Smooth muscle cell of the brain vasculature (primary cell): ENCODE data around the gene STK11.

Experiments
- DNase-seq: peaks from one replicate; pipeline ENCODE4 v3.0.0-alpha.2; 2012; ENCODE audit warnings: low read depth, low spot score

The STK11 gene

DNA sequence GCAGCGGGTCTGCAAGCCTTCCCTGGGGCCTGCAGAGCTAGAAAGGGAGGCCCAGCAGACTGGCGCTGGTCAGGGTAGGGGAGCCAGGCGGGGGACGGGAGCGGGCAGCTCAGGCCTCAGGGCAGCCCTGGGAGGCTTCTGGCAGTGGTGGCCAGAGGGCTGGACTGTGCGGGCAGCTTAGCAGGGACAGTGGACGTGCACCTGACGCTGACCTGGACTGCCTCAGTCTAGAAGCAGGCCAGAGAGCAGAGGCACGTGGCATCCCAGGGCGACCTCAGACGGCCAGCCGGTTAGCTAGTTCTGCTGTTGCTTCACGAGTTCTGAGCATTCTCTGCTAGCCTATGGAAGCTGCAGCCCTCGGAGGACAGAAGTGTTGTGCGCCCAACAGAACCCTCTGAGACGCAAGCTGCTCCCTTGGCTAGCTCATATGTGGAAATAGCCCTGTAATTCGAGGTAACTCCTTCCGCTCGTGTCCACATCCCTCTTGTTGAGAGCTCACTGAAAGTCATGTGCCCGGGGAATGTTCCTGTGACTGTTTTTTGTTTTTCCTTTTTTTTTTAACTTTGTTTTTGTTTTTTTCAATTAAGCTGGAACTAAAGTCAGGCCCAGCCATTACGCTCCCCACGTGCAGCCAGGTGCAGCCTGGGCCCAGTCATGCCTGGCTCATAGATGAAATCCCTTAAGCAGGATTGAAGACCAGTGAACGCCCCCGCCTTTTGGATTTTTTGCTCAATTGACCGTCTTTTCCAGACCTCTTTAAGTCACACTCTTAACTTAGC, 67.9 kb downstream of the STK11 start:
- DNase-seq, result no peak

DNA sequence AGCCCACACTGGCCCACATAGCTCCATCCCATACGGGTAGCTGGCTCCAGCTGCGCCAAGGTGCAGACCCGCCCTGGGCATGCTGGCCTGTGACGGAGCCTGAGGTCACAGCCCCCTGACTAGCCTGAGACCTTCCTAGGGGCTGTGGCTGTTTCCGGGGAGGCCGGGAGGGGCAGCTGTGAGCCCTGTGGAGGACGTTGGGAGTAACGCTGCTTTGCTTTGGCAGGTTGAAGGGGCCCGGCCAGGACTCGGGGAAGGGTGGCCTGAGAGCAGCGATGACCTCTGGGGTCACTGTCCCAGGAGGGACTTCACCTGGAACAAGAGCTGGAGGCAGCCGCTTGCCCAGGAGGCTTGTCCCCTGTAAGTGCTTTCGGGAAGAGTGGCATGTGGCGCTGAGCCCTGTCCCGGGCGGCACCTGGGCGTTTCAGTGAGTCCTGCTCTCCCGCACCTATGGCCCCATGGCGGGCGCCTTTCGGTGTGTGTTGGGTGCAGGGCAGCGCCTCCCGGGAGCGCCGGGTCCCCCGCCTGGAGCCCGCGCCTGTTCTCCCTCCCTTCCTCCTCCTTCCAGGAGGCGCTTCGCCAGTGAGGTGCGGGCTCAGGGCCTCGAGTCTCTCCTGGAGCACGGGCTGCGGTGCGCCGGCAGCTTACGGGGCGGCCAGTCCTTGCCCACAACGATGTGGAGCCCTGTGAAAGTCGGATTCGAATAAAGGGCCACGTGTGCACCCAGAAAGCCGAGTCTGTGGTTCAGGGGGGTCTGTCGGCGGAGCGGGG, 68.7 kb downstream of the STK11 start:
- no peak for DNase-seq

DNA sequence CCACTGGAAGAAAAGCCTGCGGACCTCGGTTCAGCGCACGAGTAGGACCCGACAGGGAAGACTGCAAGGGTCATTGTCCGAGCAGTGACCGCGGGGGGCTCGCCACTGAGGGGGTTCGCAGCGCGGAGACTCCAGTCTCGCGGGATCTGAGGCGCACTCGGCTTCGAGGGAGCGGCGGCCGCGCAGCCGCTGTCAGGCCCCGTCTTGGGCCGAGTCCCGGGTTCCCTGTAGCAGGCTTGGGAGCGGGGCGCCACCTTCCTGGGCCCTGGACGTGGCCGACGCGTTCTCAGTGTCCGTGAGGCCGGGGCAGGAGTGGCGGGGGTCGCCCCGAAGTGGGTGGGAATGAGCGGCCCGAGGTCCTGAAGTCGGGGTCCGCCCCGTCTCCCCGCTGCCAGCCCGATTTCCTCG, 69.3 kb downstream of the STK11 start:
- no peak for DNase-seq

DNA sequence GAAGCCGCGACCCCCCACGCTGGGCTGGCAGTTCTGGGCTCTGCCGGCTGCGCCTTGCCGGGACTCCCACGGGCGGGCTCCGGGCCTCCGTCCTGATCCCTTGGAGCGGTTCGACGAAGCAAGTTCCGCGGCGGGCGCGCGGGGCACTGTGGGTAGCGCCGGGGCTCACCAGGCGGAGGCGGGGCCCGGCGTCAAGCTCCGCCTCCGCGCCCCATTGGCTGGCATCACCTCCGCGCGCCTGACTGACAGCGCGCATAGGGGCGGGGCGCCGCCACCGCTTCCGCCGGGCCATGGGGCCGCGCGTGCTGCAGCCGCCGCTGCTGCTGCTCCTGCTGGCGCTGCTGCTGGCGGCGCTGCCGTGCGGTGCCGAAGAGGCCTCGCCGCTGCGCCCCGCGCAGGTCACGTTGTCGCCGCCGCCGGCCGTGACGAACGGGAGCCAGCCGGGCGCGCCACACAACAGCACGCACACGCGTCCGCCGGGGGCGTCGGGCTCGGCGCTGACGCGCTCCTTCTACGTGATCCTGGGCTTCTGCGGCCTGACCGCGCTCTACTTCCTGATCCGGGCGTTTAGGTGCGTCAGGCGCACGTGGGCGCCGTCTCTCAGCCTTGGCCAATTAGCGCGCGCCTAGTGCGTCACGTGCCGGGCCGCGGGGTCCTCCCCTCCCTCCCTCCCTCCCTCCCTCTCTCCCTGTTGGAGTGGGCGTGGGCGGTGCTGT, 69.8 kb downstream of the STK11 start, which contains the start of gene FAM174C:
FAM174C (plus strand) TSS at position 271 of the 716 bp plus-strand sequence; CDS start at position 291, 20 bp downstream.
- peak; percentile 92 for DNase-seq

DNA sequence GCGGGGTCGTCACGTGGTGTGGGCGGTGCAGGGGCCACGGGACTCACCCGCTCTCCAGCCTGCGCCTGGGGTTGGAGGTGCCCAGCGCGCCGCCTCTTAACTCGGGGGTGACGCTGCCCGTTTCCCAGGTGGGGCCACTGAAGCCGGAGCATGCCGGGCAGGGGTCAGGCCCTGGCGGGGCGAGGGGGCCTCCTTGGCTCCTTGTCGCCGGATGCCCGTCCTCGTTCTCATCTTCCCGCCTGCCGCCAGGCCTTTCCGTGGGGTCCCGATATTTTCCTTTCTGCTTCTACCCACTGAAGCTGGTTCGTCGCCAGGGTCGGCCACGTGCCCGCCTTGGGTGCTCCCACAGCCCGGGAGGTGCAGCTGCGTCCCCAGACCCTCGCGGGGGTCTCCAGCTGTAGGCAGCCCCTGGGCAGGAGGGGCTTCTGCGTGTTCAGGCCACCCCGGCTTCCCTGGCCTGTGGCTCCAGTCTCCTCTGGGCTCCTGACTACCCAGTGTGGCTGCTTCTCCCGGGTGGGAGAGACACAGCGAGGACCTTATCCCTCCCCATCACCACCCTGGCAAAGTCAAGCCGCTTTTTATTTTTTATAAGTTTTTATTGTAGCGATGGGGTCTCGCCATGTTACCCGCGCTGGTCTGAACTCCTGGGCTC, 70.5 kb downstream of the STK11 start:
- DNase-seq, result no peak

DNA sequence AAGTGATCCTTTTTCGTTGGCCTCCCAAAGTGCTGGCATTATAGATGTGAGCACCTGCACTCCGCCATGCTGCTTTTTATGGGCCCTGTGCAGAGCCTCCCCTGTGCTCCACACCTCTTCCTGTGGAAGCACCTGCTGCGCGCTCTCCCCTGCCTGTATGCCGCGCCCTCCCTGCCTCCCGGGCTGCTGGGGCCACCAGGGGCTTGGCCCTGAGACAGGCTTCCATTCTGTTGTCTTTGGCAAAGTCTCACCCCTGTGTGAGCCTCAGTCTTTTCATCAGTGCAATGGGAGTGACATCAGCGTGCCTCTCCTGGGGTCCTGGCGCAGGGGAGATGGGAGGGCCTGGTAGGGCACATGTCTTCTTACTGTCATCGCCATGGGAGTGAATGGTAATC, 71.0 kb downstream of the STK11 start:
- DNase-seq, result no peak

DNA sequence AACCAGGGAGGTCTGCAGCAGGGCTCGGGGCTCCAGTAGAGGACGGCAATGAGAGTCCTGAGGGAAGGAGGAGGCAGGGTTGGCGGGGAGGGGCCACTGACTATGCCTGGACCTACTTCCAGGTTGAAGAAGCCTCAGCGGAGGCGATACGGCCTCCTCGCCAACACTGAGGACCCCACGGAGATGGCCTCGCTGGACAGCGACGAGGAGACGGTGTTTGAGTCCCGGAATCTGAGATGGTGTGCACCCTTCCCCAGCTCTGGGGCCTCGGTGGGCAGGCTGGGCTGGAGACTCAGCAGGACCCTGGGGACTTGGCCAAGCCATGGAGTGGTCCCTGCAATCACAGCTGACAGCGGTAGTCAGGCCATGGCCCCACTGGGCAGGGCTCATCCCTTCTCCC, 71.5 kb downstream of the STK11 start:
- no peak for DNase-seq
